PC-3 (cell line): ENCODE measurements around the gene ADARB2. TPM values are rescaled to one million over a fixed set of nuclear protein-coding genes. Genes with fewer than 3 reads are reported as not detected.

Source experiments
- ATAC-seq: fragments of 200-7000 bp; cut with Tn5 transposase; 2 replicates; pipeline ENCODE4 v1.9.1; 2020; ENCODE audit warnings: mild to moderate bottlenecking, moderate library complexity
- BruUV-seq: library from RNA; stranded (reverse); fragments of 400-500 nt; replicated peaks from 2 replicates; lab custom pipeline; 2021; lab: Mats Ljungman, UMichigan
- CTCF ChIA-PET: fragments of 300-600 bp; sonication (Branson Sonifier 250); formaldehyde crosslinking; loops from one replicate; lab custom pipeline; 2022; ENCODE audit warnings: antibody characterized with exemption; lab: Charles Lee
- POLR2A ChIA-PET: fragments of 300-600 bp; sonication (Branson Sonifier 250); formaldehyde crosslinking; loops from one replicate; lab custom pipeline; 2022; ENCODE audit warnings: antibody characterized with exemption; ENCODE audit not compliant: unreplicated experiment; lab: Charles Lee
- DNase-seq: peaks from one replicate; pipeline ENCODE4 v3.0.0-alpha.2; 2015
- H2AFZ ChIP-seq: fragments of 300-600 bp; sonication (generic); 2 replicates; pipeline ENCODE4 v1.6.0; 2016; ENCODE audit warnings: antibody characterized with exemption, low read length
- H3F3A ChIP-seq: fragments of 300-600 bp; sonication (generic); one replicate; pipeline ENCODE4 v1.6.0; 2017; ENCODE audit warnings: antibody characterized with exemption, low read length, control low read depth, mild to moderate bottlenecking; ENCODE audit not compliant: unreplicated experiment
- H3K27ac ChIP-seq: fragments of 300-600 bp; sonication (generic); 2 replicates; pipeline ENCODE4 v1.5.1; 2016; ENCODE audit warnings: mild to moderate bottlenecking, low read length
- H3K27me3 ChIP-seq: fragments of 300-600 bp; sonication (generic); 2 replicates; pipeline ENCODE4 v1.6.1; 2016; ENCODE audit warnings: low read length, mixed read lengths
- H3K36me3 ChIP-seq: fragments of 300-600 bp; sonication (generic); 2 replicates; pipeline ENCODE4 v1.6.1; 2016; ENCODE audit warnings: low read depth, mixed run types, low read length, mixed read lengths
- H3K4me1 ChIP-seq: fragments of 300-600 bp; sonication (generic); 2 replicates; pipeline ENCODE4 v1.5.1; 2016; ENCODE audit warnings: low read length; ENCODE audit not compliant: insufficient read depth
- H3K4me2 ChIP-seq: fragments of 300-600 bp; sonication (generic); 2 replicates; pipeline ENCODE4 v1.6.0; 2016; ENCODE audit warnings: low read length
- H3K4me3 ChIP-seq: fragments of 300-600 bp; sonication (generic); 2 replicates; pipeline ENCODE4 v1.5.1; 2016; ENCODE audit warnings: mild to moderate bottlenecking, low read length, mixed read lengths
- H3K79me2 ChIP-seq: fragments of 300-600 bp; sonication (generic); 2 replicates; pipeline ENCODE4 v1.6.1; 2017; ENCODE audit warnings: low read length, mixed read lengths
- H3K9ac ChIP-seq: fragments of 300-600 bp; sonication (generic); 2 replicates; pipeline ENCODE4 v1.6.0; 2016; ENCODE audit warnings: mild to moderate bottlenecking, low read length
- H3K9me2 ChIP-seq: fragments of 300-600 bp; sonication (generic); replicated peaks from 2 replicates; pipeline ENCODE4 v1.6.1; 2016; ENCODE audit warnings: mixed run types, low read length, mixed read lengths
- H3K9me3 ChIP-seq: fragments of 300-600 bp; sonication (generic); 2 replicates; pipeline ENCODE4 v1.6.1; 2016; ENCODE audit warnings: low read length, mixed read lengths
- H4K20me1 ChIP-seq: fragments of 300-600 bp; sonication (generic); 2 replicates; pipeline ENCODE4 v1.6.1; 2016; ENCODE audit warnings: low read length, mixed read lengths
- CTCF ChIP-seq: fragments of 300-600 bp; sonication (generic); conservative IDR thresholded peaks from 2 replicates; pipeline ENCODE4 v1.5.1; 2017; ENCODE audit warnings: antibody characterized with exemption, low read depth, mild to moderate bottlenecking, low read length
- EZH2 ChIP-seq: fragments of 300-600 bp; sonication (generic); IDR thresholded peaks from one replicate; pipeline ENCODE4 v1.6.1; 2017; ENCODE audit warnings: antibody characterized with exemption, mild to moderate bottlenecking, low read length; ENCODE audit not compliant: unreplicated experiment
- EZH2phosphoT487 ChIP-seq: fragments of 300-600 bp; sonication (generic); IDR thresholded peaks from 2 replicates; pipeline ENCODE4 v1.6.1; 2018; ENCODE audit warnings: mild to moderate bottlenecking, antibody characterized with exemption, low read length, borderline replicate concordance
- intact Hi-C: fragments of 100-400 bp; cut with micrococcal nuclease; formaldehyde crosslinking; loops from 2 replicates; pipeline ENCODE4 v1.9.0; 2023
- total RNA-seq: library from RNA; depleted of rRNA; stranded (reverse); fragments of >200 nt; gene quantifications from 2 replicates; pipeline ENCODE4 v1.2.3, GENCODE V29; 2014

The ADARB2 gene
- total RNA-seq, 1 experiment from 2014 or later, result not detected

GRCh38 chr10:1339396-1339795 lies 397.9 kb downstream of the ADARB2 start:
- no TSS peak for BruUV-seq

DNA sequence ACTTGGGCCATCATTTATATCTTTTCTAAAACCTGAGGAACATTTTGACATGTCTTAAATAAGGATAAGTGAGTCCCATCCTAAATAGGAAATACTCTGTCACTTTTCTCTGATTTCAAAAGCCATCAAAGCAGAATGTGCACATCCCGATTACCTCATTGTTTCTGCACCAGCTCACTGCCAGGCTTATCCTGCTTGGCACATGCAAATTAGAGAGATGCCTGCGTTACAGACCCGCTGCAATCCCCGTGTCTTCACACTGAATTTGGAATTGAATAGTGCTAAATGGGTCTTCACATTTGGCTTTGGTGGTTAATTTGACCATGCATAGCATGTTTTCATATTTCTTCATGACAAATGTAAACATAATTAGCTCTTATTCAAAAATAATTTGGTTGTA lies 401.7 kb downstream of the ADARB2 start:
- Histone ChIP-seq H3K27ac (no peak overlapping the region), H2AFZ (no peak overlapping the region), H3K9ac (no peak overlapping the region), H4K20me1 (no peaks in the 10 kb centered on the region), H3K27me3 (peaks cover 10% of the 10 kb centered on the region; the same call in 1 of the 2 replicates), H3K4me2 (no peak overlapping the region), H3K36me3 (no peaks in the 10 kb centered on the region), H3K9me3 (no peaks in the 10 kb centered on the region), H3F3A (no peaks in the 10 kb centered on the region), H3K9me2 (no peaks in the 10 kb centered on the region), H3K79me2 (no peaks in the 10 kb centered on the region), H3K4me1 (no peaks in the 10 kb centered on the region), H3K4me3 (no peak overlapping the region)
- ATAC-seq (no peak), DNase-seq (no peak)
- ChIA-PET CTCF (no interaction called here), POLR2A (no interaction called here)
- intact Hi-C loops, result no loop called here
- no TSS peak for BruUV-seq
- TF ChIP-seq EZH2phosphoT487 (no peak), CTCF (no peak), EZH2 (no peak)

More at GRCh38 chr10:1339396-1339795, 397.9 kb downstream of the ADARB2 start:
- Histone ChIP-seq H3K36me3 (no peaks in the 10 kb centered on the region), H4K20me1 (no peaks in the 10 kb centered on the region), H3F3A (no peaks in the 10 kb centered on the region), H3K4me1 (no peaks in the 10 kb centered on the region), H3K27me3 (no peaks in the 10 kb centered on the region), H3K4me2 (no peak overlapping the region), H3K9me2 (no peaks in the 10 kb centered on the region), H3K4me3 (no peak overlapping the region), H3K9me3 (no peaks in the 10 kb centered on the region), H3K27ac (no peak overlapping the region), H3K9ac (no peak overlapping the region), H3K79me2 (no peaks in the 10 kb centered on the region), H2AFZ (no peak overlapping the region)
- ATAC-seq, result no peak
- POLR2A ChIA-PET, result no interaction called here
- CTCF ChIA-PET, result no interaction called here
- DNase-seq, result no peak
- intact Hi-C loops, result no loop called here
- no peak for TF ChIP-seq CTCF
- TF ChIP-seq EZH2, result no peak
- no peak for TF ChIP-seq EZH2phosphoT487

- no peaks in the 10 kb centered on the region for H4K20me1 ChIP-seq
- no peaks in the 10 kb centered on the region for H3K4me1 ChIP-seq
- no peaks in the 10 kb centered on the region for H3K36me3 ChIP-seq
- no peak overlapping the region for H3K4me3 ChIP-seq
- no peaks in the 10 kb centered on the region for H3K79me2 ChIP-seq
- no peak overlapping the region for H3K27ac ChIP-seq
- ChIA-PET CTCF (no interaction called here), POLR2A (no interaction called here)
- H3K9me3 ChIP-seq, result no peaks in the 10 kb centered on the region
- H3F3A ChIP-seq, result no peaks in the 10 kb centered on the region
- BruUV-seq, result no TSS peak
- no peak overlapping the region for H3K9ac ChIP-seq
- ATAC-seq (no peak), DNase-seq (no peak)
- H3K9me2 ChIP-seq, result no peaks in the 10 kb centered on the region
- no peak overlapping the region for H3K4me2 ChIP-seq
- intact Hi-C loops, result no loop called here
- TF ChIP-seq EZH2 (no peak), CTCF (no peak), EZH2phosphoT487 (no peak)
- no peak overlapping the region for H2AFZ ChIP-seq
- H3K27me3 ChIP-seq, result peaks cover 10% of the 10 kb centered on the region; the same call in 1 of the 2 replicates
These were observed 403.3 kb downstream of the ADARB2 start for GRCh38 chr10:1333981-1334380.
